ENCODE data around the gene BHLHE40.

Gene BHLHE40

GRCh38 chr3:4979428-4980228 is at the start of gene BHLHE40:
Gene BHLHE40, plus strand, starts transcription at chr3:4979437. Its CDS starts 282 bp downstream, at chr3:4979719.
- FAIRE-seq: no peak
- no peak for DNase-seq (ENCODE audit: insufficient read length, low spot score)
- peak; percentile 96 for TF ChIP-seq POLR2A (IDR thresholded peaks at IDR 0.05; ENCODE audit: low read depth, low read length)

DNA sequence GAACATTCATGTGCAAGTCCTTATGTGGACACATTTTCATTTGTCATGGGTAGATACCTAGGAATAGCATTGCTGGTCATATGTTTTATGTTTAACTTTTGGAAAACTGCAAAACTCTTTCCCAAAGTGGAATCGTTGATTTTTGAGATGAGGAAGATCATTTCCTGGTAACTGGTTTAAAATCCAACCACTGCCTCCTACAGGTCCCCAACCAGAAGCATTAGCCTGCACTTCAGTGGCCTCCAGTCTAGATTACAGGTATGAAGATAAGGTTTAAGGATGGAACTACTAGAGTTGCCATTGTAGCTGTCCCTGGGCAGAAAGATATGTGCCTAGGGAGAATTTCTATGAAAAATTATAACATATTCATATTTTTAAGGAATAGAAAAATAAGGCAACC is 48.7 kb upstream of the BHLHE40 start:
- no peak for FAIRE-seq
- no peak for TF ChIP-seq POLR2A (IDR thresholded peaks at IDR 0.05; ENCODE audit: low read depth, low read length)

GRCh38 chr3:4934050-4934449 is 45.2 kb upstream of the BHLHE40 start:
- FAIRE-seq: no peak
- no peak for DNase-seq (ENCODE audit: insufficient read length, low spot score)
- TF ChIP-seq POLR2A (IDR thresholded peaks at IDR 0.05; ENCODE audit: low read depth, low read length): no peak

More for the DNA sequence above, 48.7 kb upstream of the BHLHE40 start:
- no peak for DNase-seq (ENCODE audit: insufficient read length, low spot score)

- FAIRE-seq (no peak), DNase-seq (ENCODE audit: insufficient read length, low spot score) (no peak)
- no peak for TF ChIP-seq POLR2A (IDR thresholded peaks at IDR 0.05; ENCODE audit: low read depth, low read length)
Measured at GRCh38 chr3:4935347-4935746, 43.9 kb upstream of the BHLHE40 start.

DNA sequence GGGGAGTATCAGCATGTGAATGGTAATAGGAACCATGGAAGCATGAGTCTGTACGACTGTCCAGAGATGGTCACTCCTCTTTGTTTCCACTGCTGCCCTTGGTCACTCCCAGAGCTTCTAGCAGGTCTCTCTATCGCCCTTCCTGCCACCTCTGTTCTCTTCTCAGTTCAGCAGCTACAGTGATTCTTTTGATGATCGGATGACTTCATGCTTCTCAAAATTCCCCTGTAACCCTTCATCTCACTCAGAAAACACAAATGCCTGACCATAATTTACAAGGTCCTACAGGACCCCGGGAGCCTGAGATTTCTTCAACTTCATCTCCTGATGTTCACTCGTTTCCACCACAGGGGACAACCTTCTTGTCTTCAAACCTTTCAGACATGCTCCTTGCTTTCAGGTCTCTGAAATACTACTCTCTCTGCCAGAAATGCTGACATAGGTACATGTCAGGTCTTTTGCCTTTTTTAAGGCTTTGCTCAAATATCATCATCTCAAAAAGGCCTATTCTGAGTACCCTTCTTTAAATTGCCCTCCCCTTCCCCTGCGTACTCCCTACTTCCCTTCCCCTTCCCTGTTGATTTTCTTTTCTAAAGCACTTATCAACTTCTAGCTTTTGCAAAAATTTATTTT is 42.1 kb upstream of the BHLHE40 start:
- TF ChIP-seq POLR2A (IDR thresholded peaks at IDR 0.05; ENCODE audit: low read depth, low read length): no peak
- DNase-seq (ENCODE audit: insufficient read length, low spot score) (no peak), FAIRE-seq (no peak)

DNA sequence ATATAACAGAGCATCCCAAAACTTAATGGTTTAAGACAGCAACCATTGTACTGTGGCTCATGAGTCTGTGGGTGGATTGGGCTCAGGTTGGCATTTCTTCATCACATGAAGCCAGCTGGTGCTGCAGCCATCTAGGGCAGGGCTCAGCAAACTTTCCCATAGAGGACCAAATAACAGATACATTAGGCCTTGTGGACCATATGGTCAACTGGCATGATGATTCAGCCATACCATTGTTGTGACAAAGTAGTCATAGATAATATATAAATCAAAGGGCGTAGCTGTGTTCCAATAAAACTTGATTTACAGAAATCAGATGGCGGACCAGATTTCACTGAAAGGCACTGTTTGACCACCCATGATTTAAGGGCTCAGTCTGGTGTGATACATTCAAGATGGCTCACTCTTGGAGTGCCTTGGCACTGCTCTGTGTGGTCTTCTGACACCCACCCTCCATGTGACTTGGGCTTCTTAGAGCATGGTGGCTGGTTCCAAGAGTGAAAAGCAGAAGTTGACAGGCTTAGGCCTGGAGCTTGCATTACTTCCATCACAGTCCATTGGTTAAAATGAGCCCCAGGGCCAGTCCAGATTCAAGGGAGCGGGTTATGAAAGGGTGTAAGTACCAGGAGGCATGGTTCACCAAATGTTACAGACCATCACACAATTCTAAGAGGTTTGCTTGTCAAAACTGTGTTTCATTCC is 40.8 kb upstream of the BHLHE40 start:
- FAIRE-seq: peak; percentile 6

DNA sequence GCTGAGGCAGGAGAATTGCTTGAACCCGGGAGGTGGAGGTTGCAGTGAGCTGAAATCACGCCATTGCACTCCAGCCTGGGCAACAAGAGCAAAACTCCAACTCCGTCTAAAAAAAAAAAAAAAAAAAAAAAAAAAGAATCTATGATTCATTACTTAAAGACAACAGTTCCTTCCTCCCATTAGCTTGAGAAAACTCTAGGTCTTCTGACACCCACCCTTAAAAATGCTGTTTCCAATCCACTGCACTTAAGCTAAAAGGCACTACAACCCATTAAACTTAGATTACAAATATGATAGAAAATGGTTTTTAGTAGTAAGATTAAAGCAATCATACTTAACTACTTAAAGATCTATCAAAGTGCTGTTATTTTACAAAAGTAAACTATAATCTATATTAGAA is 40.0 kb upstream of the BHLHE40 start:
- TF ChIP-seq POLR2A (IDR thresholded peaks at IDR 0.05; ENCODE audit: low read depth, low read length): no peak
- DNase-seq (ENCODE audit: insufficient read length, low spot score): no peak
- no peak for FAIRE-seq

More for the DNA sequence above, 40.8 kb upstream of the BHLHE40 start:
- no peak for TF ChIP-seq POLR2A (IDR thresholded peaks at IDR 0.05; ENCODE audit: low read depth, low read length)
- DNase-seq (ENCODE audit: insufficient read length, low spot score): no peak

DNA sequence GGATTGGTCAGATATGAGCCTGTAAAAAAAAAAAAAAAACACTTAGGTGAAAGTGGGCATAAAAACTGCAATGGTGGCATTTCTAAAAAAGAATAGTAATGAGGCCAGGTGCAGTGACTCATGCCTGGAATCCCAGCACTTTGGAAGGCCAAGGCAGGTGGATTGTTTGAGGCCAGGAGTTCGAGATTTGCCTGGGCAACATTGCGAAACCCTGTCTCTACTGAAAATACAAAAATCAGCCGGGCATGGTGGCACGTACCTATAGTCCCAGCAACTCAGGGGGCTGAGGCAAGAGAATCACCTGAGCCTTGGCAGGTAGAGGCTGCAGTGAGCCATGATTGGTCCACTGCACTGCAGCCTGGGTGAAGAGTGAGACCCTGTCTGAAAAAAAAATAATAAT is 38.3 kb upstream of the BHLHE40 start:
- no peak for TF ChIP-seq POLR2A (IDR thresholded peaks at IDR 0.05; ENCODE audit: low read depth, low read length)
- DNase-seq (ENCODE audit: insufficient read length, low spot score): no peak
- FAIRE-seq: no peak

GRCh38 chr3:4943549-4943948 is 35.7 kb upstream of the BHLHE40 start:
- peak; percentile 33 for FAIRE-seq
- no peak for TF ChIP-seq POLR2A (IDR thresholded peaks at IDR 0.05; ENCODE audit: low read depth, low read length)
- DNase-seq (ENCODE audit: insufficient read length, low spot score): no peak

- FAIRE-seq (no peak), DNase-seq (ENCODE audit: insufficient read length, low spot score) (no peak)
- TF ChIP-seq POLR2A (IDR thresholded peaks at IDR 0.05; ENCODE audit: low read depth, low read length): no peak
Measured at GRCh38 chr3:4945324-4945723, 33.9 kb upstream of the BHLHE40 start.

- no peak for TF ChIP-seq POLR2A (IDR thresholded peaks at IDR 0.05; ENCODE audit: low read depth, low read length)
- DNase-seq (ENCODE audit: insufficient read length, low spot score) (no peak), FAIRE-seq (no peak)
Measured at GRCh38 chr3:4947028-4947427, 32.2 kb upstream of the BHLHE40 start.

GRCh38 chr3:4948395-4948794 is 30.8 kb upstream of the BHLHE40 start:
- TF ChIP-seq POLR2A (IDR thresholded peaks at IDR 0.05; ENCODE audit: low read depth, low read length): no peak
- no peak for DNase-seq (ENCODE audit: insufficient read length, low spot score)
- FAIRE-seq: no peak

DNA sequence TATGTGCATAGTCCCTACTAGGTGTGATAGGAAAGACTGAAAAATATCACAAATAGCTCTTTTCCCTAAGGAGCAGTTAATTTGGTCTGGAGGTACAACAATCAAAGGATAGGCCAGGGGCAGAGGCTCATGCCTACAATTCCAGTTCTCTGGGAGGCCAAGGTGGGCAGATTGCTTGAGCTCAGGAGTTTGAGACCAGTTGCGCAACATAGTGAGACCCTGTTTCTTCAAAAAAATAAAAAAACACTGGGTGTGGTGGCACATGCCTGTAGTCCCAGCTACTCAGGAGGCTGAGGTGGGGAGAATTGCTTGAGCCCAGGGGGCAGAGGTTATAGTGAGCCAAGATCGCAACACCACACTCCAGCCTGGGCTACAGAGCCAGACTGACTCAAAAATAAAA is 30.2 kb upstream of the BHLHE40 start:
- TF ChIP-seq POLR2A (IDR thresholded peaks at IDR 0.05; ENCODE audit: low read depth, low read length): no peak
- FAIRE-seq (no peak), DNase-seq (ENCODE audit: insufficient read length, low spot score) (no peak)

DNA sequence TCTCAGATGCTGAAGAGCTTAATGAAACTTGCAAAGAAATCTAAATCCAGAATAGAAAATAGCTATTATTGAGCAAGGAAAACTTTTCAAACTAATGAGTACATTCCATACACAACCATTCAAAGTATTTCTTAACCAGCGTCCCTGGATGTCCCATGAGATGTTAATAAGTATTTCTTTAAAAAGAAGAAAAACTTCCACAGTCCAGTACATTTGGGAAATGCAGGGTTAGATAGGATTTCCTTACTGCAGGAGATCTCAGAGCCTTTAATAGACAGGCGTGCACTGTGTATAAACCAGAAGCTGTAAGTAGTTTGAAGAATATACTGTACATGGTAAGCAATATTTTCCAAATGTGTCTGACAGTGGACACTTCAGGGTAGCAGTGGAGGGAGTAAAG is 29.6 kb upstream of the BHLHE40 start:
- DNase-seq (ENCODE audit: insufficient read length, low spot score): no peak
- FAIRE-seq: no peak
- TF ChIP-seq POLR2A (IDR thresholded peaks at IDR 0.05; ENCODE audit: low read depth, low read length): no peak
